Transverse colon (tissue), 4 donors: ENCODE measurements around the gene ASB1. TPM values are rescaled to one million over a fixed set of nuclear protein-coding genes. Genes with fewer than 3 reads are reported as not detected.

Source experiments
- DNase-seq: peaks from one replicate; pipeline ENCODE4 v3.0.0-alpha.2; 2019
- H3K27ac ChIP-seq, 4 donors: fragments of 200-600 bp; sonication (generic); 2 replicates each; pipeline ENCODE4 v1.5.1; 2016 to 2018; ENCODE audit warnings: inconsistent platforms in 4 of 4
- H3K27me3 ChIP-seq: fragments of 200-600 bp; sonication (generic); 2 replicates; pipeline ENCODE4 v1.5.1; 2017; ENCODE audit warnings: inconsistent platforms
- H3K36me3 ChIP-seq, 4 donors: fragments of 200-600 bp; sonication (generic); 2 replicates each; pipeline ENCODE4 v1.5.1; 2017 to 2019; ENCODE audit warnings: inconsistent platforms in 4 of 4
- H3K4me1 ChIP-seq, 4 donors: fragments of 200-600 bp; sonication (generic); 2 replicates each; pipeline ENCODE4 v1.5.1; 2017 to 2020; ENCODE audit warnings: inconsistent platforms in 4 of 4
- H3K4me3 ChIP-seq, 4 donors: fragments of 200-600 bp; sonication (generic); 1 replicate in 1 of 4; 2 replicates in 3 of 4; pipeline versions ENCODE4 v1.5.1 to v1.6.1; 2017 to 2019; ENCODE audit warnings: inconsistent platforms in 4 of 4
- H3K9me3 ChIP-seq, 2 donors: fragments of 200-600 bp; sonication (generic); 2 replicates each; pipeline ENCODE4 v1.5.1; 2017 to 2019; ENCODE audit warnings: inconsistent platforms in 2 of 2
- CTCF ChIP-seq, 5 experiments: fragments of 200-600 bp in 3 of 5; fragments of 450-650 bp in 2 of 5; sonication (generic) in 3 of 5; IDR thresholded peaks; 1 replicate in 2 of 5; 2 replicates in 3 of 5; pipeline ENCODE4 v1.5.1; 2016 to 2017; ENCODE audit warnings: antibody characterized with exemption in 5 of 5, inconsistent platforms in 3 of 5, mild to moderate bottlenecking in 2 of 5, moderate library complexity in 1 of 5
- EP300 ChIP-seq: sonication (generic); formaldehyde crosslinking; IDR thresholded peaks from one replicate; pipeline ENCODE4 v1.6.1; 2017; ENCODE audit warnings: antibody characterized with exemption, low read depth
- POLR2A ChIP-seq: fragments of 450-650 bp; IDR thresholded peaks from one replicate; pipeline ENCODE4 v1.6.1; 2016; ENCODE audit warnings: antibody characterized with exemption, mild to moderate bottlenecking, moderate library complexity
- POLR2AphosphoS5 ChIP-seq, 3 donors: sonication (generic); formaldehyde crosslinking; IDR thresholded peaks; one replicate each; pipeline ENCODE4 v1.6.1; 2016; ENCODE audit warnings: antibody characterized with exemption in 3 of 3
- WGBS, 2 donors: methylation state at CpG; one replicate each; pipeline ENCODE4 v1.1.5; 2018; ENCODE audit warnings: low coverage in 1 of 2; 5-methylcytosine and 5-hydroxymethylcytosine counted together
- in situ Hi-C, 4 donors: fragments of 200-750 bp; cut with MboI; loops; one replicate each; pipeline versions ENCODE4 v1.15.0 to v1.15.1; 2017; ENCODE audit warnings: low sequenced_read_pairs in 3 of 4, low pct_ligation_motif_present in 1 of 4, low pct_unique_long_range_greater_than_20kb in 1 of 4
- intact Hi-C: fragments of 100-400 bp; cut with DNase I; formaldehyde crosslinking; loops from one replicate; pipeline ENCODE4 v1.15.1; 2023; ENCODE audit warnings: low total_unique reads
- total RNA-seq, 4 donors: library from RNA; depleted of rRNA; stranded (reverse); fragments of >200 nt; gene quantifications; one replicate each; pipeline ENCODE4 v1.1.0, GENCODE V29; 2016

ASB1 gene
- total RNA-seq, 4 donors from 2014 or later = 9.4 to 48.3 (median 17.2) TPM

GRCh38 chr2:238427435-238428162 lies 872 bp downstream of the ASB1 start:
- H3K4me3 ChIP-seq = peak overlapping the region; percentile 85 to 90 (median 86)
- in situ Hi-C loops = no loop called here
- no peaks in the 10 kb centered on the region for H3K9me3 ChIP-seq
- peak overlapping the region; percentile 91 to 97 (median 94) for H3K27ac ChIP-seq
- TF ChIP-seq CTCF (IDR thresholded peaks at IDR 0.05) (no peak), POLR2A (no peak)
- H3K36me3 ChIP-seq = no peaks in the 10 kb centered on the region
- no peaks in the 10 kb centered on the region for H3K27me3 ChIP-seq
- intact Hi-C loops = no loop called here
- 7% methylated on average over 20 of the region's 20 CpGs; no CpG with 5 or more reads in 1 of the 2 donors for WGBS, 2 donors
- H3K4me1 ChIP-seq = peaks cover 6 to 23% (median 17%) of the 10 kb centered on the region in 4 donors
- DNase-seq = no peak

- Histone ChIP-seq H3K27ac (no peak overlapping the region), H3K9me3 (no peaks in the 10 kb centered on the region), H3K36me3 (peaks cover 0 to 11% (median 3%) of the 10 kb centered on the region in 4 donors), H3K4me3 (no peak overlapping the region), H3K27me3 (no peaks in the 10 kb centered on the region), H3K4me1 (peaks cover 6 to 23% (median 17%) of the 10 kb centered on the region in 4 donors)
- in situ Hi-C loops (no loop called here), intact Hi-C loops (no loop called here)
- TF ChIP-seq EP300 (no peak), CTCF (IDR thresholded peaks at IDR 0.05) (no peak), POLR2A (no peak), POLR2AphosphoS5 (IDR thresholded peaks at IDR 0.05) (no peak)
- no peak for DNase-seq
- 93 to 100% methylated on average over 4 to 8 of the region's 8 CpGs for WGBS, 2 donors
Measured at GRCh38 chr2:238428866-238429265, 2.1 kb downstream of the ASB1 start.

DNA sequence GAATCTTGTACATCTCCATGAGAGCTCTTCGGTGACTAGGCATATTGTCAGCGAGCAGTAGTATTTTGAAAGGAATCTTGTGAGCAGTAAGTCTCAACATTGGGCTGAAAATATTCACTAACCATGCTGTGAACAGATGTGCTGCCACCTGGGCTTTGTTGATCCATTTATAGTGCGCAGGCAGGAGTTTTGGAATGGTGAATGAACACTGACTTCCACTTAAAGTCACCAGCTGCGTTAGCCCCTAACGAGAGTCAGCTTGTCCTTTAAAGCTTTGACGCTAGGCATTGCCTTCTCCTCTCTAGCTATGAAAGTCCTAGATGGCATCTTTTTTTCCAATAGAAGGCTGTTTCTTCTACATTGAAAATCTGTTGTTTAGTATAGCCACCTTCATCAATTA lies 4.1 kb downstream of the ASB1 start:
- no peak overlapping the region for H3K27ac ChIP-seq
- H3K9me3 ChIP-seq = no peaks in the 10 kb centered on the region
- intact Hi-C loops = no loop called here
- WGBS, 2 donors = 93 to 99% methylated on average over 6 of the region's 6 CpGs
- H3K36me3 ChIP-seq = peaks cover 0 to 28% (median 12%) of the 10 kb centered on the region in 4 donors
- peaks cover 6 to 21% (median 16%) of the 10 kb centered on the region in 4 donors for H3K4me1 ChIP-seq
- in situ Hi-C loops = no loop called here
- no peaks in the 10 kb centered on the region for H3K27me3 ChIP-seq
- no peak for DNase-seq
- TF ChIP-seq POLR2A (no peak), POLR2AphosphoS5 (IDR thresholded peaks at IDR 0.05) (no peak), EP300 (no peak), CTCF (IDR thresholded peaks at IDR 0.05) (no peak)
- H3K4me3 ChIP-seq = no peak overlapping the region

DNA sequence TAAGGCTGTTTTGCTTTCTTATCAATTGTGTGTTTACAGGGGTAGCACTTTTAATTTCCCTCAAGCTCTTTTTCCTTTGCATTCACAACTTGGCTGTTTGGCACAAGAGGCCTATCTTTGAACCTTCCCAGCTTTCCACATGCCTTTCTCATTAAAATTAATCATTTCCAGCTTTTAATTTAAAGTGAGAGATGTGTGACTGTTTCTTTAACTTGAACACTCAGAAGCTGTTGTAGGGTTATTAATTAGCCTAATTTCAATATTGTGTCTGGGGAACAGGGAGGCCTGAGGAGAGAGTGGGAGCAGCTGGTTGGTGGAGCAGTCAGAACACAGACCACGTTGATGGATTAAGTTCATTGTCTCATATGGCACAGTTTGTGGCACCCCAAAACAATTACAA lies 4.7 kb downstream of the ASB1 start:
- Histone ChIP-seq H3K27ac (no peak overlapping the region), H3K36me3 (peaks cover 0 to 35% (median 16%) of the 10 kb centered on the region in 4 donors), H3K4me3 (no peak overlapping the region), H3K27me3 (no peaks in the 10 kb centered on the region), H3K4me1 (peaks cover 6 to 17% (median 10%) of the 10 kb centered on the region in 4 donors), H3K9me3 (no peaks in the 10 kb centered on the region)
- TF ChIP-seq EP300 (no peak), POLR2A (no peak), CTCF (IDR thresholded peaks at IDR 0.05) (no peak), POLR2AphosphoS5 (IDR thresholded peaks at IDR 0.05) (no peak)
- in situ Hi-C loops (no loop called here), intact Hi-C loops (no loop called here)
- DNase-seq = no peak
- WGBS, 2 donors = 57 to 85% methylated on average over 1 of the region's 1 CpG
